Activated CD4-positive, alpha-beta T cell treated with anti-CD3 and anti-CD28 coated beads, Interleukin-2, amount 50 U/mL, for 16 hours (primary cell): ENCODE results near the gene LARGE2.

ENCODE experiments used
- DNase-seq: peaks from one replicate; pipeline ENCODE4 v3.0.0-alpha.2; 2020

LARGE2 gene

DNA sequence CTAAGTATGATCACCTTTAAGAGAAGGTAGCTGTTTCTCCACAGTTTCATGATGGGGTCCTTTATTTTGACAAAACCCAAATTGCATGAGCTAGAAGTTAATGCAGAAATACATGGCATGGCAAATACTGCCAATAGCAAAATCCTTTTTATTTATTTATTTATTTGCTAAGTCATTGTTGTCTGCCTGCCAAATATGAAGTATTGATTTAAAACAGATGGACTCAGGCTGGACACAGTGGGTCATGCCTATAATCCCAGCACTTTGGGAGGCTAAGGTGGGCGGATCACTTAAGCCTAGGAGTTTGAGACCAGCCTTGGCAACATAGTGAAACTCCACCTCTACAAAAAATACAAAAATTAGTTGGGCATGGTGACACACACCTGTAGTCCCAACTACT, 52.4 kb downstream of the LARGE2 start:
- DNase-seq: no peak
